GM13977 (cell line): Measurements from ENCODE around the gene ASB1.

Source experiments
- DNase-seq: peaks from one replicate; pipeline ENCODE4 v3.0.0; 2012; ENCODE audit warnings: low spot score
- in situ Hi-C: fragments of 300-500 bp; cut with MboI; formaldehyde crosslinking; loops from one replicate; pipeline ENCODE4 v1.12.0; 2022; ENCODE audit warnings: low sequenced_read_pairs, low pct_unique_long_range_greater_than_20kb, mixed read lengths, inconsistent platforms; ENCODE audit not compliant: unreplicated experiment
- TF ChIP-seq, protein P1 (sequence below): IDR thresholded peaks from 2 replicates; pipeline ENCODE4 v1.5.1; 2012; ENCODE audit warnings: mild to moderate bottlenecking, control low read depth; ENCODE audit not compliant: insufficient read depth; ENCODE audit errors: extremely low read depth, missing control alignments

ASB1 gene

DNA sequence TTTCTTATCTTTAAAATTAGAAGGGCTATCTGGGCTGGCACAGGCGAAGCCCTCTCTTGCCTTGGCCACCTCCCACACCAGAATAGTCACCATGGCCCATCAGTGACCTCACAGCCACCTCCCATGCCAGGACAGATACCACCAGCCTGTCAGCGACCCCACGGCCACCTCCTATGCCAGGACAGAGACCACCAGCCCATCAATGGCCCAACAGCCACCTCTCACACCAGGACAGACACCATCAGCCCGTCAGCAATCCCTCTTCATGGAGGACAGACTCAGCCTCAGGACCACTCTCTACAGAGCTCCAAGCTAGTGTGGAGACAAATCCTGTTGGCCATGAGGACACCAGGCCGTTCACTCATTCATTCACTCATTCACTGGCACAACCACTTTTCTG lies 74.6 kb downstream of the ASB1 start:
- in situ Hi-C loops: no loop called here
- TF ChIP-seq, protein P1, sequence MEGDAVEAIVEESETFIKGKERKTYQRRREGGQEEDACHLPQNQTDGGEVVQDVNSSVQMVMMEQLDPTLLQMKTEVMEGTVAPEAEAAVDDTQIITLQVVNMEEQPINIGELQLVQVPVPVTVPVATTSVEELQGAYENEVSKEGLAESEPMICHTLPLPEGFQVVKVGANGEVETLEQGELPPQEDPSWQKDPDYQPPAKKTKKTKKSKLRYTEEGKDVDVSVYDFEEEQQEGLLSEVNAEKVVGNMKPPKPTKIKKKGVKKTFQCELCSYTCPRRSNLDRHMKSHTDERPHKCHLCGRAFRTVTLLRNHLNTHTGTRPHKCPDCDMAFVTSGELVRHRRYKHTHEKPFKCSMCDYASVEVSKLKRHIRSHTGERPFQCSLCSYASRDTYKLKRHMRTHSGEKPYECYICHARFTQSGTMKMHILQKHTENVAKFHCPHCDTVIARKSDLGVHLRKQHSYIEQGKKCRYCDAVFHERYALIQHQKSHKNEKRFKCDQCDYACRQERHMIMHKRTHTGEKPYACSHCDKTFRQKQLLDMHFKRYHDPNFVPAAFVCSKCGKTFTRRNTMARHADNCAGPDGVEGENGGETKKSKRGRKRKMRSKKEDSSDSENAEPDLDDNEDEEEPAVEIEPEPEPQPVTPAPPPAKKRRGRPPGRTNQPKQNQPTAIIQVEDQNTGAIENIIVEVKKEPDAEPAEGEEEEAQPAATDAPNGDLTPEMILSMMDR: no peak
- DNase-seq: no peak
